ENCODE measurements around the gene MOK.

Gene MOK

GRCh38 chr14:102197317-102197853, 107.6 kb downstream of the MOK start:
- DNase-seq, result no peak

- no peak for DNase-seq
These were observed 108.1 kb downstream of the MOK start for GRCh38 chr14:102196902-102197230.

DNA sequence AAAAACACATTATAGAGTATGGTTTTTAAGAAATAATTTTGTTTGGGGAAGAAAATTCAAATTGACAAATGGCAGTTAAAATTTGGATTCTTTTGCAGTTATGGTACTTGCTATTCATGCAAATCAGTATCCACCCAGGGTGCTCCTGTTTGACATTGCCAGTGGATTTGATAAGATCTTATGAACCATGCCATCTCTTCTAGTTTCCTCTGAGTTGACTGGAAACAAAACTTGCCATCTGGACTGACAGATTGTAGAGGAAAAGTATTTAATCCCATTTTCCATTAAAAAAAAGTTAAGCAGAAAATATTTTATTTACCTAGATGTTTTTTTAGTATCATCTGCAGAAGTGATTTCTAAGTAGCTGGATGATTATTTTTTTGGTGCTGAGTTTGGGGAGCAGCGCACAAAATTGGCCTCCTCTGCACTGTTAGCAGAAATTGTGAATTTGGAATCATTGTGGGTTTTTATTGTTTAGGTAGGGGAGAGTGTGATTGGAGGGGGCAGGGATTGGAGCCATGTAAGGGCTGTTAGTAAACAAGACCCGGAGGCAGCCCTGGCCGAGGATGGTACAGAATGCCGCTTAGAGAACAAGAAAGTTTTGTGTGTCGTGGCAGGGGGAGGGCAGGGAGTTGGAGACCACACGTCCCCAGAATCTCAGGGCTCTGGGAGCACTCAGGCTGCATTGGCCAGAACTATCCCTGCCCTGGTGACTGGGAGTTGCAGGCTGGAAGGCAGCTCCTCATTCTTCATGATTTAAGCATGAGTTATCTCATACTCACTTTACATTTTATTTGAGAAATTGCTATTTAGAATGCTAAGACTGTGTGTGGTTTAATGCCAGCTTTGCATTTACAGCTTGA, 108.7 kb downstream of the MOK start:
- DNase-seq, result peak; percentile 92 to 95

DNA sequence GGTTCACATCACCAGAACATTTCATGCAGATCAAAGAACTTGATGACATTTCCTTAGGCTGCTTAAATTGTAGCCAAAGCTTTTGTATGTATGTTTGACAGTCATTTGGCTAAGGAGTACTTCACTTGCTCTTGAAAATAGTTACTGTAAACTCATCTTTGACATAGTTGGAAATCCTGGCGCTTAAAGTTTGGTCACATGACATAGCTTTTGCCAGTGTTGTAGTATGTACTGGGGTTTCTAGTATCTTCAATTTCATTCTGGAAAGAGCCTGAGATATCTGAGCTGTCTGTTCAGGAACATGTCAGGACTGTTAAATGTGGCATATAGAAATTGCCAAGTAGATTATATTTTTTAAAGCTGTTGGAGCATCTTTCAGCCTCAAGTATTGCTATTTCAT, 109.5 kb downstream of the MOK start:
- no peak for DNase-seq

- DNase-seq, result no peak
These were observed 110.1 kb downstream of the MOK start for GRCh38 chr14:102194856-102195255.

GRCh38 chr14:102192840-102193502, 112.0 kb downstream of the MOK start:
- peak; percentile 44 to 56 for DNase-seq

GRCh38 chr14:102189874-102190273, 115.1 kb downstream of the MOK start:
- no peak for DNase-seq

DNA sequence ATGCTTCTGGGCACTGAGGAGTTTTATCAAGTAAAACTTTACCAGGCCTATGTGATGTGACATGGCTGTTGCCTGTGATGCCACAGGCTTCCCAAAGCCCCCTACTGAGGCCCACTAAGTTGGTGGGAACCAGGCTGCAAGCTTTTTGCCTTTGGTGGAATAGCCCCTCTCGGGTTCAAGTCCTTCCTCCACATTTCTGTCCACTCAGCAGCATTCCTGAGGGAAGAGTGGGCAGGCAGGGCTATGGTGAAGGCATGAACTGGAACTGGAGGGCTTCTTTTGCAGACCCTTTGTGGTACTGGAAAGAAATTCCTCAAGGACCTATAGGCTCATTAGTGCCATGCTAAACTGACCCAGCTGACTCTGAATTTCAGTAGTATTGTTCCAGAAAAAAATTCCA, 116.8 kb downstream of the MOK start:
- no peak for DNase-seq

DNA sequence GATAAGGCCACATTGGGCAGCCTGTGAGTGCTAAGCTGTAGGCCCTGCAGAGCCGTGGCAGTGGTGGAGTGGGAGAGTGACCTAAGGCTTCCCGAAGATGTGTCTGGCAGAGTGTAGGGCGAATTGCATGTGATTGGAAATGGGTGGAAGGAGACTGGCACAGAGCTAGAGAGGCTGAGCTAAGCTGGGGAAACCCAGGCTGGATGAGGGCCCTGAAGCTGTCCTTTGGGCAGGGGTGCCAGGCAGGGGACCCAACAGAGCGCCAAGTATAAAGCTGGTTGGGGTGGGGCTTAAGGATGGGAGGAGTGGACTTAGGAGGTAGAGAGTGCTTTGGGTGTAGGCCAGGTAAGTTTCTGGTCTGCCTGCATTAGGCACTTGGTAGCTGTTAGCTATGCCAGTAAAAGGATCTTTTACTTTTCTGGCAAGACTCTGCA, 117.4 kb downstream of the MOK start:
- DNase-seq, result peak in 1 of 2 donors; percentile 23

- DNase-seq, result no peak
These were observed 117.9 kb downstream of the MOK start for GRCh38 chr14:102187044-102187443.

GRCh38 chr14:102185360-102185759, 119.6 kb downstream of the MOK start:
- no peak for DNase-seq

- peak; percentile 55 to 76 for DNase-seq
These were observed 120.5 kb downstream of the MOK start for GRCh38 chr14:102184316-102185035.

DNA sequence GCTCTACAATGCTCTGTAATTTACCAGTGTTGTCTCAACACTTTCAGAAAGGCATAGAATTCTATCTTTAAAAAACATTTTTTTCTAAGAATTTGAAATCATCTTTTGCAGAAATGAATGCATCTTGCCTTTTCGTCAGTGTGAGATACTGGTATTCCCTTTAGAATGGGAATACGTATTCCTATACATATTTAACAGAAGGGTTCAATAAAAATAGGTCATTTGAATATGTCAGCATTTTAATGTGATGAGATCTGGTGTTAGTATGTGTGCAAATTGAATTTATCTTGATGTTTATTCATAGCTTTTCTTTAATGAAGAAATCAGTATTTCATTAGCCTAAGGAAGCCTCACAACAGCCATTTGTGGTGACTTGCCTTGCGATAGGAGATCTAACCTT, 121.1 kb downstream of the MOK start:
- DNase-seq, result no peak

DNA sequence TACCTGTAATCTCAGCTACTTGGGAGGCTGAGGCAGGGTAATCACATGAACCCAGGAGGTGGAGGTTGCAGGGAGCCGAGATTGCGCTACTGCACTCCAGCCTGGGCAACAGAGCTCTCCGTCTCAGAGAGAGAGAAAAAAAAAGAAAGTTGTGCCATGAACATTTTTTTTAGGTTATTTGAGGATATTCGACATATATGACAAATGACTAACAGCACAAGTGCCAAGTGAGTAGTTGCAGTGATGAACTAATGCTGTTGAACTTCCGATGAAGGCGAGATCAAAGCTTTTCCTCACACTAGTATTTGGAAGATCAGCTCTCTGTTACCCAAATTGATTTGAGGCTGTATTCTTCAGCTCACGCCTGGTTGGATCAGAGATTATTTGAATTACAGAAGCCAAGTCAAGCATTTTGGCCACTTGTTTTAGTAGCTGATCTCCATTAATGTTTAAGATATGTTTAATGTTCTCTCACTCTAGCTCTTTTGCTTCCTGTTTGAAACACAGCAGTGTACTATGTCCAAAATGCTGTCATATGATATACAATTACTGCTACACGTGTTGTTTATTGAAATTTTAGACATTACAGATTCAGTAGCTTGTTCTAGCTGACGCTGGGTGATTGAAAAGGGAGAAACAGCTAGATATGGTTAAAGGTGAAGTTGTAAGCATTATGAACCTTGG, 121.9 kb downstream of the MOK start:
- DNase-seq, result no peak

GRCh38 chr14:102182190-102182589, 122.8 kb downstream of the MOK start:
- peak in 1 of 2 donors; percentile 58 for DNase-seq

DNA sequence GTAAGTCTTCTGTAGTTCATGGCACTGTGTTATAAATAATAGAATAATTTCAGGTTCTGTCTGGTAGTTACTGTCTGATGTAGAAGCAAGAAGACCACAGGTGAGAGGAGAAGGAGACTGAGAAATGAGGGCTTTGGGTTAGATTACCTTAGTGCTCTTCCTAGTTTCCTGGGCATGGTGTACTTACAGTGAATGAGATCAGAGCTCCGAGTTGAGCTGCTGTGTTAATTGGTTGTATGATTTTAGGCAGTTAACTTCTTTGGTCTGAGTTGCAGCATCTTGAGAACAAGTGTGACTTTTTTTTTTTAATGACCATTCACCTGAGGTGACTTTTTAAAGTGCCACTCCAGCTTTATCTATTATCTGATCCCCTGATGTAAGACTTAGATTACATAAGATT, 123.8 kb downstream of the MOK start:
- no peak for DNase-seq

DNA sequence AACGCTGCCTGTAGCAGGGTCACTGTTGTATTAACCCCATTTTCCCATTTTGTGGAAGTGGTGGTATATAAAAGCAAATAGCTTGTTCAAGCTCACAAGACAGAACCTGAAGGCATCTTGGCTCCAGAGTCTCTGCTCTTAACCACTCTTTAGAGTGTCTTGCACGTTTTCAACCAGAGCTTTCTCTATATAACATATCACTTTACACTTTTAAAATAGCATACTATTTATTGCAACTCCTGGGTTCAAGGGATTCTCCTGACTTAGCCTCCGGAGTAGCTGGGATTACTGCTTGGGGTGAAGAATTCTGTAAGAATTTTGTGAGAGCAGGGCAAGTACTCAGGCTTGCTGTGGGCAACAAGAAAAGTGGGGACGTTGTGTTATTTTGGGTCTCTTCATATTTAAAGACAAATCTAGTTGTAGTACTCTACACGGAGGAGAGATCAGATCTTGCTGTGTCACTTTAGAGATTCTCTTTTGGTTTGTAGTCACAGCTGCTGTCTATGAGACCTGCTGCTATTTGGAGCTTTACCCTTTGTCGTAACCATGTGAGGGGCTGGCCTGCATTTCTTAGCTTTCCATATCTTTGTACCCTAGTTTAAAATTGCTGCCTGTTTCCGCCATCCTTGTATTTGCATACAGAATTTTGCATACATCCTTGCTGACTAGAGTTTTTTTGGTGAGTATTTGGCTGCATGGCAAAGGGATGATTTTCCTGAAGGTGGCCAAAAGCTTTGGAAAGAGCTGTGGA, 124.5 kb downstream of the MOK start:
- peak in 1 of 2 donors; percentile 14 for DNase-seq
